ENCODE data around the gene UGCG. TPM values are rescaled to one million over a fixed set of nuclear protein-coding genes. Genes with fewer than 3 reads are reported as not detected.

UGCG gene
- total RNA-seq, 1 donor from 2014 or later, result 48.1 TPM

DNA sequence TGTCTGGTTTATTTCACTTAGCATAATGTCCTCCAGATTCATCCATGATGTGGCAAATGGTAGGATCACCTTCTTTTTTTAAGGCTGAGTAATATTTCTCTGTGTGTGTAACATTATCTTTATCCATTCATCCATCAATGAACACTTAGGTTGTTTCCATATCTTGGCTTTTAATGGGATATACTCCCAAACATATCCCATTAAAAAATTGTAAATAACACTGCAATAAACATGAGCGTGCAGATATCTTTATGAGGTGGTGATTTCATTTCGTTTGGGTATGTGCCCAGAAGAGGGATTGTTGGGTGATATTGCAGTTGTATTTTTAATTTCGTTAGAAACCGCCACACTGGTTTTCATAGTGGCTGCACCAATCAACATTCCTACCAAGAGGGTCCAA, 36.2 kb upstream of the UGCG start:
- DNase-seq (ENCODE audit: low spot score), result no peak
- H3F3A ChIP-seq (ENCODE audit: low read depth), result no peaks in the 10 kb centered on the region
- H3K4me1 Mint-ChIP-seq, result no peaks in the 10 kb centered on the region
- H3K79me2 ChIP-seq (ENCODE audit: low read depth), result no peaks in the 10 kb centered on the region
- no peaks in the 10 kb centered on the region for H3K36me3 ChIP-seq
- no peak overlapping the region for H3K4me3 ChIP-seq
- H3K9ac ChIP-seq, result no peak overlapping the region
- peaks cover 4% of the 10 kb centered on the region for H3K27me3 Mint-ChIP-seq (ENCODE audit: insufficient read depth, low read depth)
- no peak overlapping the region for H3K4me3 Mint-ChIP-seq
- TF ChIP-seq EZH2phosphoT487 (IDR thresholded peaks at IDR 0.05), result no peak
- no peak for TF ChIP-seq EZH2 (IDR thresholded peaks at IDR 0.05)
- TF ChIP-seq, protein P1, sequence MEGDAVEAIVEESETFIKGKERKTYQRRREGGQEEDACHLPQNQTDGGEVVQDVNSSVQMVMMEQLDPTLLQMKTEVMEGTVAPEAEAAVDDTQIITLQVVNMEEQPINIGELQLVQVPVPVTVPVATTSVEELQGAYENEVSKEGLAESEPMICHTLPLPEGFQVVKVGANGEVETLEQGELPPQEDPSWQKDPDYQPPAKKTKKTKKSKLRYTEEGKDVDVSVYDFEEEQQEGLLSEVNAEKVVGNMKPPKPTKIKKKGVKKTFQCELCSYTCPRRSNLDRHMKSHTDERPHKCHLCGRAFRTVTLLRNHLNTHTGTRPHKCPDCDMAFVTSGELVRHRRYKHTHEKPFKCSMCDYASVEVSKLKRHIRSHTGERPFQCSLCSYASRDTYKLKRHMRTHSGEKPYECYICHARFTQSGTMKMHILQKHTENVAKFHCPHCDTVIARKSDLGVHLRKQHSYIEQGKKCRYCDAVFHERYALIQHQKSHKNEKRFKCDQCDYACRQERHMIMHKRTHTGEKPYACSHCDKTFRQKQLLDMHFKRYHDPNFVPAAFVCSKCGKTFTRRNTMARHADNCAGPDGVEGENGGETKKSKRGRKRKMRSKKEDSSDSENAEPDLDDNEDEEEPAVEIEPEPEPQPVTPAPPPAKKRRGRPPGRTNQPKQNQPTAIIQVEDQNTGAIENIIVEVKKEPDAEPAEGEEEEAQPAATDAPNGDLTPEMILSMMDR (IDR thresholded peaks at IDR 0.05), result no peak
- peaks cover 7% of the 10 kb centered on the region for H3K4me1 ChIP-seq
- no peaks in the 10 kb centered on the region for H4K20me1 ChIP-seq (ENCODE audit: low read depth)
- H3K9me3 Mint-ChIP-seq, result peaks cover 3% of the 10 kb centered on the region
- H3K9me3 ChIP-seq (ENCODE audit: low read depth), result no peaks in the 10 kb centered on the region
- no peak overlapping the region for H3K27ac Mint-ChIP-seq
- H3K27me3 ChIP-seq, result no peaks in the 10 kb centered on the region
- no peak overlapping the region for H3K4me2 ChIP-seq
- no peaks in the 10 kb centered on the region for H3K36me3 Mint-ChIP-seq
- H2AFZ ChIP-seq (replicated peaks), result no peak overlapping the region
- H3K27ac ChIP-seq, result no peak overlapping the region

DNA sequence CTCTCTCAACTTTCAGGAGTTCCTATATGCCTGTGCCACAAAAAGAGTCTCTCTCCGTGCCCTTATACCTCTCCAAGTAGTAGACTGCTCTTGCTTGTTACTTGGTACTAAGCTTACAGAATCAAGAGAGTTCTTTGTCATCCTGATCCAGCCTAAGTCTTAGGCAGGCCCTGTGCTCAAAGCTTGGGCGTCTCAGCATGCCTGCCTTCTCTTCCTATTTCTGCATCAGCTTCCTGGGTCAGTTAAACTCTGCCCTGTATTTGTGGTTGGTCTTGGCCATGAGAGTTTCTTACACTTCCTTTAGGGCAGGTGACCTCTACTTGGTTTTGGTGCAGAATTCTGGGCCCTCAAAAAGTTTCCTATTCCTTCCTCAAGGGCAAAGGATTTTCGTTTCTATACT, 33.0 kb upstream of the UGCG start:
- peaks cover 7% of the 10 kb centered on the region for H3K4me1 ChIP-seq
- H3K27me3 Mint-ChIP-seq (ENCODE audit: insufficient read depth, low read depth), result no peaks in the 10 kb centered on the region
- H3K4me2 ChIP-seq, result peak overlapping the region; percentile 61
- H2AFZ ChIP-seq (replicated peaks), result no peak overlapping the region
- H3K27me3 ChIP-seq, result no peaks in the 10 kb centered on the region
- H3K9me3 ChIP-seq (ENCODE audit: low read depth), result no peaks in the 10 kb centered on the region
- no peaks in the 10 kb centered on the region for H3K36me3 ChIP-seq
- H3K27ac Mint-ChIP-seq, result no peak overlapping the region
- no peaks in the 10 kb centered on the region for H3K9me3 Mint-ChIP-seq
- no peaks in the 10 kb centered on the region for H3K36me3 Mint-ChIP-seq
- H4K20me1 ChIP-seq (ENCODE audit: low read depth), result no peaks in the 10 kb centered on the region
- no peak overlapping the region for H3K27ac ChIP-seq
- no peaks in the 10 kb centered on the region for H3F3A ChIP-seq (ENCODE audit: low read depth)
- no peak for DNase-seq (ENCODE audit: low spot score)
- TF ChIP-seq, protein P1 (IDR thresholded peaks at IDR 0.05), result no peak
- no peak for TF ChIP-seq EZH2 (IDR thresholded peaks at IDR 0.05)
- TF ChIP-seq EZH2phosphoT487 (IDR thresholded peaks at IDR 0.05), result no peak
- H3K4me1 Mint-ChIP-seq, result no peaks in the 10 kb centered on the region
- H3K4me3 Mint-ChIP-seq, result no peak overlapping the region
- H3K4me3 ChIP-seq, result no peak overlapping the region
- H3K79me2 ChIP-seq (ENCODE audit: low read depth), result no peaks in the 10 kb centered on the region
- no peak overlapping the region for H3K9ac ChIP-seq

DNA sequence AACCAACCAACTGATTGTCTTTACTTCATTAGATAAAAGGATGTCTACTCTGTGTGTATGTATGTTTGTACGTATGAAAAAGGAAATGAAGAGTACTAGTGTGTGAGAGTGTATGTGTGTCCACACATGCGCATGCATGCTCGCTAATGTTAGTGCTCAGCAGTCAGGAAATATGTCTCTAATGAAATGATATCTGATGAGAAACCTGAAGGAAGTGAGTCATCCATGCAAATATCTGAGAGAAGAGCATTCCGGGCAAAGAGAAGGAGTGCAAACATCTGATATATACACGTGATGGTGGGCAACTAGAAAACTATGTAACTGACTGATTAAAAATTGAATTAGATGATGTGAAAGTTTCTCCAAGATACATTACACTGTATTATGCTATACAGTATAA, 29.6 kb upstream of the UGCG start:
- Histone ChIP-seq H3K9ac (no peak overlapping the region), H3K79me2 (ENCODE audit: low read depth) (no peaks in the 10 kb centered on the region), H4K20me1 (ENCODE audit: low read depth) (no peaks in the 10 kb centered on the region), H3K4me2 (no peak overlapping the region), H3K4me1 (peaks cover 7% of the 10 kb centered on the region), H3K27me3 (no peaks in the 10 kb centered on the region), H3F3A (ENCODE audit: low read depth) (no peaks in the 10 kb centered on the region), H3K4me3 (no peak overlapping the region), H3K36me3 (no peaks in the 10 kb centered on the region), H3K27ac (no peak overlapping the region), H2AFZ (replicated peaks) (no peak overlapping the region), H3K9me3 (ENCODE audit: low read depth) (no peaks in the 10 kb centered on the region)
- H3K36me3 Mint-ChIP-seq, result no peaks in the 10 kb centered on the region
- no peaks in the 10 kb centered on the region for H3K4me1 Mint-ChIP-seq
- DNase-seq (ENCODE audit: low spot score), result no peak
- H3K4me3 Mint-ChIP-seq, result no peak overlapping the region
- no peak for TF ChIP-seq EZH2 (IDR thresholded peaks at IDR 0.05)
- TF ChIP-seq EZH2phosphoT487 (IDR thresholded peaks at IDR 0.05), result no peak
- TF ChIP-seq, protein P1 (IDR thresholded peaks at IDR 0.05), result no peak
- H3K27ac Mint-ChIP-seq, result no peak overlapping the region
- peaks cover 1% of the 10 kb centered on the region for H3K9me3 Mint-ChIP-seq
- peaks cover 3% of the 10 kb centered on the region for H3K27me3 Mint-ChIP-seq (ENCODE audit: insufficient read depth, low read depth)

Measured in neural progenitor cell (in vitro differentiated cells).